ENCODE data around the gene PGLYRP3.

The PGLYRP3 gene

DNA sequence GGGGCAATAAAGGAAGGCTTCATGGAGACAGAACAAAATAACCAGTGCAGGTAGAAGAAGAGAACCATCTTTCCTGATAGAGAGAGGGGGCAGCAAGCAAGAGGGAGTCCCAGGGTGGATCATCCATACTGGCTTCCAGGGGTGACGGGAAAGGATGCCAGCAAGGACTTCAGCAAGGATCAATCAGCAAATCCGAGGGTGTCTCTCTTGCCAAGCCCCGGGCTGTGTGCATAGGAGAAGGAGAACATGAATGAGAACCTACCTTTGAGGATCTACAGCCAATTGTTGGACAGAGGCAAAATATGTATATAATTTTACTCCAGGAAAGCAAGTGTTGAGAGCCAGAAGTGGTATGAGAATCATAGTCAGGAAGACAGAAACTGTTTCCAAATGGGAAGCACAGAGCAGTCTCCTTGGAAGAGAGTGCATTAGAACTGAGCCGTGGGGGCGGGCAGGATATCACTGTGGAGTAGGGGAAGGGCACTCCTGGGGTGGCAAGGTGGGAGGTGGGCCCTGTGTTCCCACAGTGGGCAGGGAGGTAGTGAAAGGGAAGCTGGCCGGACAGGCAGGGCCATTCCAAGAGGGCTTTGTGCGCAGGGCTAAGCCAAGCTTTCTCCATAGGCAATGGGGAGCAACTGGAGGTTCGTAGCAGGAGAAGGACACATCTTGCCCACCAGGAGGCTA lies 43.8 kb upstream of the PGLYRP3 start:
- Histone ChIP-seq H3K4me3 (ENCODE audit: low read length) (no peak overlapping the region), H3K9ac (ENCODE audit: low read depth, low read length) (no peak overlapping the region), H3K4me1 (ENCODE audit: insufficient read depth, low read length) (no peaks in the 10 kb centered on the region), H3K36me3 (ENCODE audit: insufficient read depth, low read length) (no peaks in the 10 kb centered on the region), H3K27me3 (ENCODE audit: insufficient read depth, low read length) (no peaks in the 10 kb centered on the region), H3K27ac (ENCODE audit: low read depth, low read length) (no peak overlapping the region), H3K9me3 (ENCODE audit: insufficient read depth, low read depth, low read length) (no peaks in the 10 kb centered on the region)
- WGBS: 88% methylated on average over 8 of the region's 8 CpGs

DNA sequence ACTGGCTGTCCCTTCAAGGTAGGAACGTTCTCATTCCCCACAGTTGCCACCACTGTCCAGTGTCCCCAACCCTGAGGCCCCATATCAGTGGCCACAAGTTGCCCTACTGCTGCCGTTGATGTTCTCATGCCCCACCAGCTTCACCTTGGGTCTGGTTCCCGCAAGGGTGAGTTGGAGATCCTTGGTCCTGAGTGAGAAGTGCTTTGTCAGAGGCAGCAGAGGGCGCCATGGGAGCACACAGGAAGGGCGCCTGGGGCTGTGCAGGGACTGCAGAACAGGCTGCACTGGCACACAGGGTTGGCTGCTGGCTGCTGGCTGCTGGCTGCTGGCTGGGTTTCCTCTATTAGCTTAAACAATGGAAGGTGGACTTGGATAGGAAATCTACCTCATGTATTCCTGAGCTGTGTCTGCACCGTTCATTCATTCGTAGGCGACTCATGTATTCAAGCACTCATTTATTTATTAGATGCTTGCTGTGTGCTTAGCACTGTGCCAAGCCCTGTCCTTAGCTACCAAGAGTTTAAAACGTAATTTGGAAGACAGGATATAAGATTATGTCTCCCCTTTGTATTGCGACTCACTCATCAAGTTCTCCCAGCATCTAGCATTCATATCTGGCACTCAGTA lies 42.8 kb upstream of the PGLYRP3 start:
- Histone ChIP-seq H3K4me3 (ENCODE audit: low read length) (no peak overlapping the region), H3K4me1 (ENCODE audit: insufficient read depth, low read length) (no peaks in the 10 kb centered on the region), H3K9ac (ENCODE audit: low read depth, low read length) (no peak overlapping the region), H3K27ac (ENCODE audit: low read depth, low read length) (no peak overlapping the region), H3K27me3 (ENCODE audit: insufficient read depth, low read length) (no peaks in the 10 kb centered on the region; the same call in 1 of the 2 replicates), H3K36me3 (ENCODE audit: insufficient read depth, low read length) (no peaks in the 10 kb centered on the region), H3K9me3 (ENCODE audit: insufficient read depth, low read depth, low read length) (no peaks in the 10 kb centered on the region)
- WGBS: 56% methylated on average over 10 of the region's 10 CpGs

DNA sequence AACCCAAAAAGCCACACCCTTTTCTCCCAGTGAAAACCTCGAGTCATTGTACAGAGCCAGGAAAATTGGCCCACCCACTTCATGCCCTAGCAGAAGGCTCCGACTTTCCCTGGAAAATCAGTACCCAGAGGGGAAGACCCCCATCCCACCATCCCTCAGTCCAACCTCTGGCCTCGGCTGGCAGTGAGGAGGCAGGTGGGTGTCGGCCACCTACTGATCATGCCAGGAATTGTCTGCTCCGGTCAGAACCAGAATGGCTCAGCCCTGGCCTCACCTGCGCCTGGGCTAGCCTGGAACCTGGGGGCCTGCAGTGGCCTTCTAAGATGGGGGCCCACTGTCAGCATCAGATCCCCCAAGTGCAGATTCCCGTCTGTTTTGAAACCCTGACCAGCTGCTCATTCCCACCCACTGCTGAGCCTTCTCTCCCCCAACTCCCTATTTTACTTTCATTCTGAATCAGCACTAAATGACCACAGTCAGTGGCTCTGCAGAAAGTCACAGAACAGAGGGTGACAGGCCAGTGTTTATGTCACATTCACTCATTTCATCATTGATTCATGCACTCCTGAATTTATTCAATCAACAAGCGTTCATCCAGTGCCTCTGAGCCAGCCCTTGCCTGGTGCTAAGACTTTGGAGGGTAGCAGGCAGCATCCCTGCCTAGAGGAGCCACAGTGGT lies 41.9 kb upstream of the PGLYRP3 start:
- Histone ChIP-seq H3K27ac (ENCODE audit: low read depth, low read length) (no peak overlapping the region), H3K4me3 (ENCODE audit: low read length) (no peak overlapping the region), H3K27me3 (ENCODE audit: insufficient read depth, low read length) (no peaks in the 10 kb centered on the region; the same call in 1 of the 2 replicates), H3K4me1 (ENCODE audit: insufficient read depth, low read length) (no peaks in the 10 kb centered on the region), H3K9me3 (ENCODE audit: insufficient read depth, low read depth, low read length) (no peaks in the 10 kb centered on the region), H3K36me3 (ENCODE audit: insufficient read depth, low read length) (no peaks in the 10 kb centered on the region), H3K9ac (ENCODE audit: low read depth, low read length) (no peak overlapping the region)
- WGBS: 85% methylated on average over 8 of the region's 8 CpGs

DNA sequence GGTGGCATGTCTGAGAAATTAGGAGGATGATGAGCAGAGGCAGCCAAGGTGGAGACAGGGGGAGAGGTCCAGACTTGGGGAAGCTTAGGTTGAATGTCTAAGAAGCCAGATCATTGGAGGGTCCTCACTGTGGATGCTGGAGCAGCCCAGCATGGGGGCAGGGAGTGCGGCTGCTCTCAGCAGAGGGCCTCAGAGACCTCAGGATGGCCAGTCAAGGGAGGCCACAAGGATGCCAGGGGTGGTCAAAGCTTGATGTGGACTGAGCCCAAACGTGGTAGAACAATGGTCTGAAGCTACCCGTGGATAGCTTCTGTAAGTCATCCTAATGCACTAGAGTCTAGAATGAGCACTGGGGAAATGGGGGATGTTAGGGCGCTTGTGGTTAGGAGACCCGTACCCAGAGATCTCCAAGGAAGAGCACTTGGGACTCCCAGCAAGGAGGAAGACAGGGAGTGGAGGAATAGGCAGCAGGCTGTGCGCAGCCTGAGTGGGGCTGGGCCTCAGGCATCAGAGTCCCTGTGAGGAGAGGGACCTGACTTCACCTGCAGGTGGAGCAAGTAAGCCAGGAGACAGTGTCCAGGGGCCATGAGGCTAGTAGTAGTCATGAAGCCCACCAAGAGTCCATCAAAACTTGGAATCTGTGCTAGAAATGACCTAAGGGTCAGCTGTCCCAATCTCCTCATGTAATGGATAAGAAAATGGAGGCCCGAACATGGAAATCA lies 40.6 kb upstream of the PGLYRP3 start:
- no peaks in the 10 kb centered on the region for H3K36me3 ChIP-seq (ENCODE audit: insufficient read depth, low read length)
- H3K9me3 ChIP-seq (ENCODE audit: insufficient read depth, low read depth, low read length): no peaks in the 10 kb centered on the region
- 85% methylated on average over 7 of the region's 7 CpGs for WGBS
- H3K4me1 ChIP-seq (ENCODE audit: insufficient read depth, low read length): no peaks in the 10 kb centered on the region
- no peaks in the 10 kb centered on the region; the same call in 1 of the 2 replicates for H3K27me3 ChIP-seq (ENCODE audit: insufficient read depth, low read length)
- H3K9ac ChIP-seq (ENCODE audit: low read depth, low read length): no peak overlapping the region
- no peak overlapping the region for H3K27ac ChIP-seq (ENCODE audit: low read depth, low read length)
- H3K4me3 ChIP-seq (ENCODE audit: low read length): no peak overlapping the region

DNA sequence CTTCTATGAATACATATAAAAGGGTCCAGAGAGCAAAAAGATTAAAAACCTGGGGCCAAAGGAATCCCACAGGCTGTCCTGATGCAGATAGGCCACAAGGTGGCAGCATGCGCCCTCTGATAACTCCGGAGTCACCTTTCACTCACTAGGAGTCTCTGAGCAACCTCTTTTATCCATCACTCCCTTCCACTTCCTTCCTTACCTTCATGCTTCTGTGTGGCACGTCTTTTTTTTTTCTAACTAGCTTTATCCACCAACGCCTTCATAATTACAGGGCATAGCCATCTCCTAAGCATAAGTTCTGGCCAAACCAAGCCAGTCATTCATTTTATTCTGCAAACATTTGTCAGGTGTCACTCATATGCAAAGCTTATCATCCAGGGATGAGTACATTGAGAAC lies 39.8 kb upstream of the PGLYRP3 start:
- no peak overlapping the region for H3K9ac ChIP-seq (ENCODE audit: low read depth, low read length)
- H3K4me3 ChIP-seq (ENCODE audit: low read length): no peak overlapping the region
- under 1% methylated on average over 4 of the region's 4 CpGs for WGBS
- no peaks in the 10 kb centered on the region for H3K36me3 ChIP-seq (ENCODE audit: insufficient read depth, low read length)
- H3K27ac ChIP-seq (ENCODE audit: low read depth, low read length): no peak overlapping the region
- H3K27me3 ChIP-seq (ENCODE audit: insufficient read depth, low read length): peaks cover 3% of the 10 kb centered on the region; the same call in 1 of the 2 replicates
- H3K9me3 ChIP-seq (ENCODE audit: insufficient read depth, low read depth, low read length): no peaks in the 10 kb centered on the region
- no peaks in the 10 kb centered on the region for H3K4me1 ChIP-seq (ENCODE audit: insufficient read depth, low read length)

DNA sequence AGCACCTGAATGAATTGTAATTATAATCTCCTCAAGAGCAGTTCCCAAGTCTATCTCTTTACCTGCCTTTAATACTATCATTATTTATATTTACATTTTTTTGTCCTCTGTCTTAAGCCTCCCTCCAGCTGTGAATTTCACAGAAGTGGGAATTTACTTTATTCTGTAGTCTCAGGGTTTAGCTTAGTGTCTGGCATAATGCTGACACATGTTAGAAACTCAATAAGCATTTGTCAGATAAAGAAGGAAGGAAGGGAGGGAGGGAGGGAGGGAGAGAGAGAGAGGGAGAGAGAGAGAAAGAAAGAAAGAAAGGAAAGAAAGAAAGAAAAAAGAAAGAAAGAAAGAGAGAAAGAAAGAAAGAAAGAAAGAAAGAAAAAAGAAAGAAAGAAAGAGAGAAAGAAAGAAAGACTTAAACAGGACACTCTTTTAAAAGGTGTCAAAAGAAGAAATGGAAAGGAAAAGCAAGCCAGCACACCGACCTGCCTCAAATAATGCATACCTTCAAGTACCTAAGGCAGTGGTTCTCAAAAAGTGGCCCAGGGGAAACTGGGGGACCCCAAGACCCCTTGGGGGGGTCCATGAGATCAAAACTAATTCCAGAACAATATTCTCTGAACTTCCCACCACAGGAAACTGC lies 37.7 kb upstream of the PGLYRP3 start:
- no peak overlapping the region for H3K9ac ChIP-seq (ENCODE audit: low read depth, low read length)
- no peaks in the 10 kb centered on the region for H3K36me3 ChIP-seq (ENCODE audit: insufficient read depth, low read length)
- H3K27ac ChIP-seq (ENCODE audit: low read depth, low read length): no peak overlapping the region
- peaks cover 3% of the 10 kb centered on the region; the same call in 1 of the 2 replicates for H3K27me3 ChIP-seq (ENCODE audit: insufficient read depth, low read length)
- H3K9me3 ChIP-seq (ENCODE audit: insufficient read depth, low read depth, low read length): no peaks in the 10 kb centered on the region
- WGBS: 17% methylated on average over 1 of the region's 1 CpG
- H3K4me1 ChIP-seq (ENCODE audit: insufficient read depth, low read length): no peaks in the 10 kb centered on the region
- H3K4me3 ChIP-seq (ENCODE audit: low read length): no peak overlapping the region

DNA sequence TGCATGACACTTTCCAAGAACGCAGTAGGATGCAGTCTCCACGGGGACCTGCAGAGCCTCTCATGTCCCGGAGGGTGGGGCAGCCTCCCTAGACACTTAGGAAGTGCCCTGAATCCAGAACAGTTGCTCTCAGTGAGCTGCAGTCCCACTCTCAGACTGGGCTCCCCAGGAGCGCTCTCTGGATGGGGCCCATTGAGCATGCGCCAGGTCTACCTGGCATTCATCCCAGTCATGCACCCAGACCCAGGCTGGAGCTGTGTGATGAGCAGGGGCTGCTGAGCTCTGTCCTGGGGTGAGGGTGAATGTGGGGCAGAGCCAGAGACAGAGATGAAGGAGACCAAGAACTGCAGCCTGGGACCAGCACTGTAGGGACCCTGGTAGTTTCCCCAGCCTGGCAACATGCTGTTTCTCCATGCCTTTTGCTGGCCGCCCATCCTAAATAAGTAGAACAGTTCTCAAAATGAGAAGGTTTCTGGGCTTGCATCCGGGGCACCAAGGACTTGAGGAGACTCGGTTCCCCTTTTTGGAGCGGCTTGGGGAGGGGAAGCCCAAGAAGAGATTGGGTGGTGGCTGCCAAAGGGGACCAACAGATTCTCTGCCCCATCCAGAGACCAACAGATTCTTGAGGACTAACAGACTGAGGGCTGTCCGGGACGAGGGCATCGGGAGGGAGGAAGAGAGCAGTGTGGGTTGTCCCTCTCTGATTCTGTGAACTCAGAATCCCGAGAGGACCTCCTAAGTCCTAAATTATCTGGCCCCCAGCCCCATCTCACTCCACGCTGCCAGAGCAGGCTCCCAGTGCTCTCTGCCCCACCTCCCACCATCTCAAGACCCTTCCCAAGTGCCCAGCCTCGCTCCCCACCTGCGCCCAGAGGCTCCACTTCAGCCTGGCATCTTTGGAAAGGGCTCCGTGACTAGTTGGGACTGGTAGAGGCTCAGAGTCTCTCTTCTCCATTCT lies 36.9 kb upstream of the PGLYRP3 start:
- Histone ChIP-seq H3K27ac (ENCODE audit: low read depth, low read length) (no peak overlapping the region), H3K4me1 (ENCODE audit: insufficient read depth, low read length) (no peaks in the 10 kb centered on the region), H3K36me3 (ENCODE audit: insufficient read depth, low read length) (no peaks in the 10 kb centered on the region)

DNA sequence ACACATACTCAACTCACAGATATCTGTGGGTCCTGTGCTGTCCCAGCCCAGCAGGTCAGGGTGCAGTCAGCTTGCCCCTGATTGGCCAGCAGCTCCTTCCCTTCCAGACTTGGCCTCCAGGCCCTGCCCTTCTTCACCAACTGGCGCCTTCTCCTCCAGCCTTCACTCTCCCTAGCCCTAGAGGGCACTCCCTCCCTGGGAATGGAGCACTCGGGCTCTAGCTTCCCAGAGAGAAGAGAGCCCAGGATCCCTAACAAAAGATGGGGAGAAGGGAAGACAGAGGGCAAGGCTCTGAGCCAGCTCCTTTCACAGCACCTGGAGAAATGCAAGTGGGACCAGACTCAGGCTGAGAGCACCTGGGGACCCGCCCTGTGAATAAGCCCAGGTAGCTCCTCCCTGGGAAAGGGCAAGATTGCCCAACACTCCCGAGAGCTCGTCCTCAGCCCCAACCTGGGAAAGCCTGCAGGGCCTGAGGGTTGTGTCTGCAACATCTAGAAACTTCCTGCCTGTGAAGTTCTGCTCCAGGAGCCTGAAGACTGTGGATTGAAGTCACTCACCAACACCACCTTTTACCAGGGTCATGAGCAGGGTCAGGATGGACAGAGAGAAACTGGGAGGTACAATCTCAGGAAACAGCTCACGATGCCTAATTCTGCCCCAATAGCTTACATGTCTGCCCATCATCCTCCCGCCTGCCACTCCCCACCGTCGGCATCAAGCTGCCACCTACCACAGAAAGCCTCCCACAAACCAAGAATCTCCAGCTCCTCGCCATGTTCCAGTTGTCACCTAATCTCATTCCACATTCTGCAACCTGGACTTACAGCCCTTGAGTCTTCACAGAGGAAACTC lies 36.0 kb upstream of the PGLYRP3 start, which contains the start of gene PGLYRP4:
Gene PGLYRP4 (minus strand): TSS at position 331 of the 852 bp plus-strand sequence. CDS start 909 bp downstream, outside the sequence.
- 61% methylated on average over 10 of the region's 10 CpGs for WGBS
- H3K27me3 ChIP-seq (ENCODE audit: insufficient read depth, low read length): peaks cover 3% of the 10 kb centered on the region; the same call in 1 of the 2 replicates

More for the DNA sequence above, 36.9 kb upstream of the PGLYRP3 start:
- Histone ChIP-seq H3K9ac (ENCODE audit: low read depth, low read length) (no peak overlapping the region), H3K9me3 (ENCODE audit: insufficient read depth, low read depth, low read length) (no peaks in the 10 kb centered on the region), H3K27me3 (ENCODE audit: insufficient read depth, low read length) (peaks cover 3% of the 10 kb centered on the region; the same call in 1 of the 2 replicates), H3K4me3 (ENCODE audit: low read length) (no peak overlapping the region)
- WGBS: 76% methylated on average over 17 of the region's 17 CpGs

DNA sequence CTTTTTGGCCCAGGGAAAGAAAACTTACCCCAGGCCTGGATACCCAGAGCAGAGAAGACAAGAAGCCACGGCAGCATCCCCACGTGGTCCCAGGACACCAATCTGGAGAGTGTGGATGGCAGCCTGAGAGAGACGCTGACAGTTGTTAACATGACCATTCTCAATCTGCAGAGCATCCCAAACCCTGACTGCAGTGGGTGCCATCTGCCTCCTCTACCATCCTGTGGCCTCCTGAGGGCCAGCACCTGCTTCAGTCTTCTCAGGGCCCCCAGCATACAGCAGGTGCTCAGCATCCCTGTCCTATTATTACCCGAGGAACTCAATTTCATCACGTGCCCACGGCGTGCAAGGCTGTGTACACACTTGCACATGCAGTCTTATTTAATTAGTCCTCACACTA lies 35.1 kb upstream of the PGLYRP3 start:
- Histone ChIP-seq H3K4me3 (ENCODE audit: low read length) (no peak overlapping the region), H3K36me3 (ENCODE audit: insufficient read depth, low read length) (no peaks in the 10 kb centered on the region), H3K9me3 (ENCODE audit: insufficient read depth, low read depth, low read length) (no peaks in the 10 kb centered on the region), H3K4me1 (ENCODE audit: insufficient read depth, low read length) (no peaks in the 10 kb centered on the region), H3K27ac (ENCODE audit: low read depth, low read length) (no peak overlapping the region), H3K9ac (ENCODE audit: low read depth, low read length) (no peak overlapping the region), H3K27me3 (ENCODE audit: insufficient read depth, low read length) (peaks cover 3% of the 10 kb centered on the region; the same call in 1 of the 2 replicates)
- WGBS: 77% methylated on average over 7 of the region's 7 CpGs

More for the DNA sequence above, 36.0 kb upstream of the PGLYRP3 start, which contains the start of gene PGLYRP4:
- Histone ChIP-seq H3K4me1 (ENCODE audit: insufficient read depth, low read length) (no peaks in the 10 kb centered on the region), H3K27ac (ENCODE audit: low read depth, low read length) (no peak within 1 kb of the TSS), H3K36me3 (ENCODE audit: insufficient read depth, low read length) (no peaks in the 10 kb centered on the region), H3K9ac (ENCODE audit: low read depth, low read length) (no peak within 1 kb of the TSS), H3K4me3 (ENCODE audit: low read length) (no peak within 1 kb of the TSS), H3K9me3 (ENCODE audit: insufficient read depth, low read depth, low read length) (no peaks in the 10 kb centered on the region)
